Mammary epithelial cell (primary cell): Measurements from ENCODE around the gene GJA3.

ENCODE experiments used
- EZH2 ChIP-seq: IDR thresholded peaks from 2 replicates; pipeline ENCODE4 v1.6.1; 2012; ENCODE audit warnings: low read length, inconsistent platforms, borderline replicate concordance
- TF ChIP-seq, protein P1 (sequence below), 2 donors: IDR thresholded peaks in 1 of 2; conservative IDR thresholded peaks in 1 of 2; 2 replicates each; pipeline ENCODE4 v1.5.1; 2011 to 2012; ENCODE audit warnings: inconsistent platforms in 2 of 2, low read length in 2 of 2, mild to moderate bottlenecking in 2 of 2, control low read depth in 1 of 2, low read depth in 1 of 2; ENCODE audit not compliant: insufficient read depth in 1 of 2; ENCODE audit errors: extremely low read depth in 1 of 2

DNA sequence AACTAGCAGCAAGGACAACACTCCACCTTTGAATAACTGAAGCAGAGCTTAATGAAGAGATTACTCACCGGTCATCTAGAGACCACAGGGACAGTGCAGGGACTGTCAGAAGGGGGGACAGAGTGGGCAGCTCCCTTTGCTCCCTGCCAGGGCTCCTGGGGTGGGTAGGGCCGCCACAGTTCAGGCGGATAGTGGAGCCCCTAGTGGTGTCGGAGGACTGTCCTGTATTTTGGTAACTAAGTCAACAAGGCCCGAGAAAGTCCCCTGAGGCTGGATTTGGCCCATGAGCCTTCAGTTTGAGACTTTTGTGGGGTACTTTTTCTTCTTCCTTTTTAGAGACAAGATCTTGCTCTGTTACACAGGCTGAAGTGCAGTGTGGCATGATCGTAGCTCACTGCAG is 44.6 kb downstream of the GJA3 start:
- TF ChIP-seq, protein P1, sequence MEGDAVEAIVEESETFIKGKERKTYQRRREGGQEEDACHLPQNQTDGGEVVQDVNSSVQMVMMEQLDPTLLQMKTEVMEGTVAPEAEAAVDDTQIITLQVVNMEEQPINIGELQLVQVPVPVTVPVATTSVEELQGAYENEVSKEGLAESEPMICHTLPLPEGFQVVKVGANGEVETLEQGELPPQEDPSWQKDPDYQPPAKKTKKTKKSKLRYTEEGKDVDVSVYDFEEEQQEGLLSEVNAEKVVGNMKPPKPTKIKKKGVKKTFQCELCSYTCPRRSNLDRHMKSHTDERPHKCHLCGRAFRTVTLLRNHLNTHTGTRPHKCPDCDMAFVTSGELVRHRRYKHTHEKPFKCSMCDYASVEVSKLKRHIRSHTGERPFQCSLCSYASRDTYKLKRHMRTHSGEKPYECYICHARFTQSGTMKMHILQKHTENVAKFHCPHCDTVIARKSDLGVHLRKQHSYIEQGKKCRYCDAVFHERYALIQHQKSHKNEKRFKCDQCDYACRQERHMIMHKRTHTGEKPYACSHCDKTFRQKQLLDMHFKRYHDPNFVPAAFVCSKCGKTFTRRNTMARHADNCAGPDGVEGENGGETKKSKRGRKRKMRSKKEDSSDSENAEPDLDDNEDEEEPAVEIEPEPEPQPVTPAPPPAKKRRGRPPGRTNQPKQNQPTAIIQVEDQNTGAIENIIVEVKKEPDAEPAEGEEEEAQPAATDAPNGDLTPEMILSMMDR (conservative IDR thresholded peaks at IDR 0.05 in 1 of 2, IDR thresholded peaks at IDR 0.05 in 1 of 2; ENCODE audit: extremely low read depth in 1 of 2, insufficient read depth in 1 of 2, low read depth in 1 of 2, low read length in 2 of 2), result no peak
- no peak for TF ChIP-seq EZH2
